SIG-M5 (cell line): ENCODE results near the gene MSI2.
"Not testable (repeated sequence)": the region's sequence is repeated elsewhere in the genome, so short reads cannot be mapped to it uniquely, and the experiment has no call there.

Experiments
- DNase-seq: peaks from one replicate; lab custom pipeline; 2025; lab: John Stamatoyannopoulos, UW

The MSI2 gene

GRCh38 chr17:57484826-57485565, 228.7 kb downstream of the MSI2 start:
- no peak for DNase-seq

GRCh38 chr17:57485566-57485865, 229.2 kb downstream of the MSI2 start:
- no peak for DNase-seq

- DNase-seq: no peak
Measured at GRCh38 chr17:57485916-57486881, 229.9 kb downstream of the MSI2 start.

GRCh38 chr17:57486882-57487301, 230.6 kb downstream of the MSI2 start:
- DNase-seq: no peak

- DNase-seq: no peak
Measured at GRCh38 chr17:57487573-57487972, 231.2 kb downstream of the MSI2 start.

GRCh38 chr17:57488856-57489255, 232.5 kb downstream of the MSI2 start:
- DNase-seq: no peak

- DNase-seq: no peak
Measured at GRCh38 chr17:57489321-57489720, 233.0 kb downstream of the MSI2 start.

GRCh38 chr17:57490111-57490845, 234.0 kb downstream of the MSI2 start:
- no peak for DNase-seq

- no peak for DNase-seq
Measured at GRCh38 chr17:57490890-57491289, 234.6 kb downstream of the MSI2 start.

- no peak for DNase-seq
Measured at GRCh38 chr17:57493171-57493570, 236.8 kb downstream of the MSI2 start.

- no peak for DNase-seq
Measured at GRCh38 chr17:57493625-57494024, 237.3 kb downstream of the MSI2 start.

- DNase-seq: no peak
Measured at GRCh38 chr17:57494443-57494842, 238.1 kb downstream of the MSI2 start.

- DNase-seq: no peak
Measured at GRCh38 chr17:57495771-57496170, 239.4 kb downstream of the MSI2 start.

- DNase-seq: no peak
Measured at GRCh38 chr17:57496382-57496781, 240.1 kb downstream of the MSI2 start.

GRCh38 chr17:57498443-57498842, 242.1 kb downstream of the MSI2 start:
- DNase-seq: no peak

GRCh38 chr17:57499221-57499620, 242.9 kb downstream of the MSI2 start:
- not testable (repeated sequence) for DNase-seq

GRCh38 chr17:57499648-57500049, 243.3 kb downstream of the MSI2 start:
- no peak for DNase-seq

- no peak for DNase-seq
Measured at GRCh38 chr17:57501016-57501415, 244.7 kb downstream of the MSI2 start.

GRCh38 chr17:57502022-57502421, 245.7 kb downstream of the MSI2 start:
- DNase-seq: no peak

- DNase-seq: no peak
Measured at GRCh38 chr17:57502811-57503241, 246.5 kb downstream of the MSI2 start.

- no peak for DNase-seq
Measured at GRCh38 chr17:57504208-57504607, 247.9 kb downstream of the MSI2 start.
